HG02759 (cell line): ENCODE data around the gene TEC.
A peak's percentile ranks its signal among the peaks of the same experiment; 100 is the strongest.
"Not testable (repeated sequence)": the region's sequence is repeated elsewhere in the genome, so short reads cannot be mapped to it uniquely, and the experiment has no call there.

Experiments
- ATAC-seq: cut with Tn5 transposase; IDR thresholded peaks from one replicate; pipeline ENCODE4 v1.9.1; 2021; ENCODE audit warnings: mild to moderate bottlenecking, moderate library complexity; ENCODE audit not compliant: unreplicated experiment

TEC gene

DNA sequence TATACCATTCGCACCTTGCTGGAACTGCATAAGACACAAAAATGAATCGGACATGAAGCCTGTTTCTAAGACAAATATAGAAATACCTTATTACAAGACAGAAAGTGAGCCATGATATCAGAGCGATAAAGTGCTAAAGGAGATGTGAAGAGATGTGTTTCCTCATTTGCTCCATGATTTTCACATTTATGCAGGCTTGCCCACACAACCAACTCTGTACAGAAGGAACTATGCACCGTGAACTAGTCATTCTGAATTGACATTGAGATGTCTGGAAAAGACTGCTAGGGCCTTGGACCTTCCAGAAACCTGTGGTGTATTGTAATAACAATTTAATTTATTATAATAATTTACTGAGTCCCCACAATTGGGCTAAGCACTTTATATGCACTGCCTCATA, 97.0 kb downstream of the TEC start:
- no peak for ATAC-seq

DNA sequence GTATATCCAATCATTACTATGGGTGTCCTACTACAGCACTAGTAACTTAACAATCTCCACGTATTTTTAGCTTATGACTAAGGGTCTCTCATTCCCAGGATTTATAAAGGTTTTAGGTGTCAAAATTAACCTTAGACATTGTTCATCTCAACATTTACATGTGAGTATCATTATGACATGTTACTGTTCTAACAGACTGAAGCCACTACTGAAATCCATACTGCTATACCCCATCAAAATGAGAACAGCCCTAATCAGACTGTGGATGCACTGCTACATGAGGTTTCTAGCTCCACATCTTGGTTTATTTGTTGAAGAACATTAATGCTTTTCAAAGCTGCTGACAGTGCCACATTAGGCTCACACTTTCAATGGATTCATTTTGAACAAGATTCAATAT, 100.0 kb downstream of the TEC start:
- ATAC-seq, result no peak

DNA sequence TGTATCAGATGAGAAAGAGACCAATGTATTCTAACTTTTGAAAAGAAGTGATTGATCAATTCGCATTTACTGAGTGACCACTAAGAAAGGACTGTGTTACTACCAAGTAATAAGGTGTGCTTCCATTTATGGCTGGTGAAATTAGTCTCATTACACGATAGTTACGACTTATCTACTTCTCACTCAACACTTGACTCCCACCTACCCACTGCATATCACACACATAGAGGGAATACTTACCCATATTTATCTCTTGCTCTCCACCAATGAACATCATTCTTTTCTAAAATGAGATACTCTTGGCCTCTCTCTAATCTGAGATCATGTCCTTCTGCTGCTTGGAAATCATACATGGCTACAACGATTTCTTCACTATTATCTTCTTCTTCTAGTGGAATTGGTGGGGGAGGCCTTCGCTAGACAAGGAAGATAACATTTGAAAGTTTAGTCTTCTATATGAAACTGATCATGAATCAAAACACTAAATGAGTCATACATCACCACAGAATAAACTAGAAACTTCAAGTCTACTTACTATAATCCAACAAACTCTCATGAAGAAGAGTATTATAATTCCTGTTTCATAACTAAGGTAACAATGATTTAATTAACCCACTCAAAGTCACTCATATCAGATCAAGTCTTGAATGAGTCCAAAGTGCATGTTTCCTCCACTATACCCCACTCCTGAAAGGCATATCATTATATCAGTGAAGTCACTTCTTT, 101.9 kb downstream of the TEC start:
- ATAC-seq, result no peak

DNA sequence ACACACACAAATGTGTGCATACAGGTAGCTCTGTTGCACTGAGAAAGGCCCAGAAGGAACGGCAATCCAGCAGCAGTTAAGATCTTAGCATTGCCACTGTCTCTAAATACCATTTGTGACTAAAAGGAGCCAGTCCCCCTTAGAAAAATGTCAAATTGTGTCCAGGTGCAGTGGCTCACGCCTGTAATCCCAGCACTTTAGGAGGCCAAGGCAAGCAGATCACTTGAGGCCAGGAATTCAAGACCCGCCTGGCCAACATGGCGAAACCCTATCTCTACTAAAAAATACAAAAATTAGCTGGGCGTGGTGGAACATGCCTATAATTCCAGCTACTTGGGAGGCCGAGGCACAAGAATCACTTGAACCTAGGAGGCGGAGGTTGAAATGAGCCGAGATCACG, 105.1 kb downstream of the TEC start:
- not testable (repeated sequence) for ATAC-seq

DNA sequence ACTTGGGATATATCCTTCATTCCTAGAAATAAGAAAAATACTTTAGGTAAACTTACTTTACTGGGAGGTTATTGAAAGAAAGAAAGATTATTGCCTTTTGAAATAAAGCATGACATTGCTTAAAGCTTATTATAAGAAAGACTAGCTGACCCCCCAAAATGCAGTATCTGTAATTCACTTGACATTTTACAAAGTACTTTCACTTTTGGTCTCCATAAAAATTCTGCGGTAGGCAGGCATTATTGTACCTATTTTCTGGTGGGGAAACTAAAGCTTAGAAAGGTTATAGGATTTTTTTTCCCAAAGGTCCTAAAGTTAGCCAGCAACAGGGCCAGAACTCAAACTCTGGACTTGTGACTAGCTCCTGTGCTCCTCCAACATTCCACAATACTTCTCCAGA, 105.9 kb downstream of the TEC start:
- no peak for ATAC-seq

DNA sequence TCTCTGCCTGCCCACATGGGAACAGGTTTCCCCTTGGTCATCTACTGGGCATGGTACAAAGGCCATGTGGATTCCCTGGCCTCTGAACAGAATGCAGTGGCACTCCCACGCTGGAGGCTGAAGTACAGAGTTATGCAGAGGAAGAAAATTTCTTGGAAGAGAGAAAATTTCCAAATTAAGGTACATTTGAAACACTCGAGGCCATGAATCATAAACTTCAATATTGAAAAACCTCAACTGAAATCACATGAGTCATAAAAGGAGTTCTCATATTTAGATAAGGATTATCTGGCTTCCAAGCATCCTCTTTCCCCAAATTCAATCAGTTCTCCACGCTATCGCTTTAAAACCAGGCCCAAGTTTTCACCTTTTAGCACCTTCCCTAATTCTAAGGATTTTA, 107.5 kb downstream of the TEC start:
- no peak for ATAC-seq

DNA sequence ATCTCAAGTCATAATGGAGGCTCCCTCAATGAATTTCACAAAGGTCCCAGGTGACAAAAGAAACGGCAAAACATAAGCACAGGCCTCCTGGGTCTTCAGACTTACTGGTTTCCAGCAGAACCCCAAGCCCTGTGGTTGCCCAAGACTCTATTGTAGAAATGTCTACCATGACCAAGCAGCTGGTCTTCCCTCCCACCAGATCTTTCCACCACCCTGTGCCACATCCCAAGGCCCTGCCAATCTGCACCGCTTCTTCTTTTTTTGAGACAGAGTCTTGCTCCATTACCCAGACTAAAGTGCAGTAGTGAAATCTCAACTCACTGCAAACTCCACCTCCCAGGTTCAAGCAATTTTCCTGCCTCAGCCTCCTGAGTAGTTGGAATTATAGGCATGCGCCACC, 112.4 kb downstream of the TEC start:
- no peak for ATAC-seq

DNA sequence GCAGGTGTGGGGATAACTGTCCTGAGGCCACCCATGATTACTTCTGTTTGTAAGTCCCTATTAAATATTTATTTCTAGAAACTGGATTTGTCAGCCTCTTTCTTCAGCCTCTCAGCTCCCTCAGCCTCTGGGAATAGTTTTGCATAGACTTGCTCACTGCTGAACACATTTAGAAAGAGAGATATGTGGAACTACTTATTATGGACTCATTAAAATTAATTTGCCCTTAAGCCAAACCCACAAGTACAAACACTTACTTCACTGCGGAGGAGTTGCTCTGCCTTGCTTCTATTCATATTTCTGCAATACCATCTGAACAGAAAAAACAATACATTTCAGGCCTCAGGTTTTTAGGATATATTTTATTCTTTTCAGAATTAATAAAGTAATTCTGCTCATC, 113.2 kb downstream of the TEC start:
- ATAC-seq, result no peak

DNA sequence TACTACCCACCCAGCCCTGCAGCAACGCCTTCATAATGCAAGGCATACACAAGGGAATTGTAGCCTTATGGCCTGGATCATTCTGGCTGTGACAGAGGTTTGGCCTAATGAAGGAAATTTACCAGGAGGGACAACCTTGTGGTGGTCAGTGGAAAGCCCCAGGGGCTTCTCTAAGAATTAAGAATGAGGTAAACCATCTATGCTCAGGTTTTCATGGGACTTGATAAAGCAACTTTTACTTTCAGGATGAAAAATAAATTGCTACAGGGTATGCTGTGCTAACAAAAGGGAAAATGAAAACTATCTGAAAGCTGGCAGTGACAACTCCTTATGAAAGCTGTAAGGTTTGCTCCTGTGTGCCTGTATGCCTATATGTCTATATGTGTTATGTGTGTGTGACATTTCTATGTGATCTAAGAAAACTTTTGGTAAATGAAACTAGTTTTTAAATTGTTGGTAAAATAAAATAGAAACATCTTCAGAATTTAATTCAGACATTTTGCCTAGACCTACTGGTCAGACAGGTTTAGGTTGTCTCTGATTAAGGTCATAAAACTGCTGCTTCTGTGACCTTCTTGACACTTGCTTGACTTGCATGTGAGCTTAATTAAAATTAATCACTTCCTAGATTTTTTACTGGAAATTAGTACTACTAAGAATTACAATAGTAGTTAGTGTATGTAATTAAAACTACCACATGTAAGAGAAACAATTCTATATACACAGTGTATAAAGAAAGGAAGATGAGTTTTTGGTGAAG, 115.7 kb downstream of the TEC start:
- peak; percentile 81 for ATAC-seq

DNA sequence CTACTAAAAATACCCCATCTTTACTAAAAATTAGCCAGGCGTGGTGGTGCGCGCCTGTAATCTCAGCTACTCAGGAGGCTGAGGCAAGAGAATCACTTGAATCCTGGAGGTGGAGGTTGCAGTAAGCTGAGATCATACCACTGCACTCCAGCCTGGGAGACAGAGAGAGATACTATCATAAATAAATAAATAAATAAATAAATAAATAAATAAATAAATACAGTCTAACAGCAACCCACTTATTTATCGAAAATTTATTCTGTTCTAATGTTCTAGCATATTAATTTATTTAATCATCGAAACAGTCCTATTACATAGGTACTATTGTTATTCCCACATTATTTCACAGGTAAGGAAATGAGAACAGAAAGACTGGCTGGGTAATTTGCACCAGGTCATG, 117.4 kb downstream of the TEC start:
- no peak for ATAC-seq

DNA sequence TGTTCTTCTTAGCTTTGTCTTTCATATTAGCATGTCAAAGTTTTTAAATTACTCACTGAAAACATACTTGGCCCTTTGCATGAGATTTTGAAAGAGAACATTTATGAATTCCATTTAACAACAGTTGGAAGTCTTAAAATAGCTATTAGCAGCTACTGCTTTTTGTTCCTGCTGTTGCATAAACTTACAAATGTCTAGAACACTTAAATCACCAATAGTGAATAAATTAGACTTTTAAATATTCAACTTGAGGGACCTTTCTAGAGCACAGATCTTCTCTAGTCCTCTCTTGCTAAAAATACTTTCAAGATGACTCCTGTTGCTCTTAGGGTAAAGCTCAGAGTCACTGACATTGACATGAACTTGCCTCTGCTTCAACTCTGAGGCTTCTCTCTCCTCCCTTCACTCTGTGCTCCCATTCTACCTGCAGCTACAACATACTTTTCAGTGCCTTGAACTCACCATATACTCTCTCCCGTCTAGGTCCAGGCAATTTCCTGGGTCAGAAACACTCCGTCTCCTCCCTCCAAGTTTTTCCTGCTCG, 119.7 kb downstream of the TEC start:
- no peak for ATAC-seq

DNA sequence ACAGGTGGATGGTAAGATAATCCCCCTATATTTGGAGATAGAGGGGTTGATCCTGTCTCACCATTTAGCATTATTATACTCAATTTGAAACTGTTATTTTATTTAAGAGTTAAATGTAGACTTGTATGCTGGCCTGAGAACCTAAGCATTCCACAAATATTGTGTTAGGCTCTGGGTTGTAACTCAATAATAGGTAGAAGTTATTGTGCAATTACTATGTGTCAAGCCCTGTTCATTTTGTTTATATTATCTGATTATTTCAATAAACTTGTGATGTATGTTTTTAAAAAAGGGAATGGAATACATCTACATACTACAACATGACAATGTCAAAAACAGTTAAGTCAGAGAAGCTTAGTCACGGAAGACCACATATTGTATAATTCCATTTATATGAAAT, 122.0 kb downstream of the TEC start:
- ATAC-seq, result no peak

DNA sequence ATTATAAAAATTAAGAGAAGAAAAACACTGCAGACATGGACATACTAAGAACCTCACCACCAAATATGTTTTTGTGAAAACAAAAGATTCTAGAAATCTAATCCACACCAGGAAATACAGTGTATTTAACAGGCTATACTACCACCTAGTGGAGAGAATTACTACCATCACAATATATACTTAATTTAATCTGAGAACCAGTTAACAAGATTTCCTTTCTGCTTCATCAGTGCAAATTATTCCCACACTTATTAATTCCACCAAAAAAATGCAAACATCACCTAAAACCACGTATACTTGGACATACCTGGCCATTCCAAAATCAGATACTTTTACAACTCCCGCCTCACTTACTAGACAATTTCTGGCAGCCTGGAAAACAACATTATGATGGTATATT, 128.6 kb downstream of the TEC start:
- ATAC-seq, result no peak

DNA sequence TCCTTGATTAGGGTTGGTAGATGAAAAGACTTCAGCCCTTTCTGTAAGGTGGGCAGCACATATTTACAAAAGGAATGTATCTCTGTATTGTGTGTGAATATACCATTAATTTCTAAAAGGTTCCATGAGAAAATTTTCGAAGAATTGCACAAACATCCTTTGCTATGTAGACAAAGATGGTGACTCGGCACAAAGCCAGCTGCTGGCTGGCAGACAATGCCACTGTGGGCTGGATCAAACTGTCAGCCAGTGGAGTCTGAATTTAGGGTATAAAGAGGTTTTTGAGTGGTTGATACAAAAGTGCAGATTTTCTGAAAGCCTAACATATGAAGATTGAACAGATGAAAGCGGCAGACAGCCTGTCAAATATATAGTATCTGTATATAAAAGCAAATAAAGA, 129.9 kb downstream of the TEC start:
- no peak for ATAC-seq

DNA sequence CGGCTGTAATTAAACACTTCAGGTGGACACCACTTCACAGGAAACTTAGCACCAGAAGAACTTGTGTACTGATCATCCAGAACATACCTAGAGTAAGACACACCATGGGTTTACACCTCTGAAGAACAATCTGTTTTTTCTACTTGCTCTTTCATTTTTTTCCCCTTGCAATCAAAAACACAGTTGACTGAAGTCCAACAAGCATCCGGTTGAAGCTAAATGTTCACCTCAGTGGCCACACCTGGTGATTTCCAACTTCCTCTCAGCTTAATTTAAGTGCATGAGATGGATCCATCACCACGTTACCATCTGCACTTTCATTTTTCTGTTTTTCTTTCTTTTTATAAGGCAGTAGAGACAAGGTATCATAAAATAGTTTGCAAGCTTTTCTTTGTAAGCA, 130.7 kb downstream of the TEC start:
- ATAC-seq, result peak; percentile 85

DNA sequence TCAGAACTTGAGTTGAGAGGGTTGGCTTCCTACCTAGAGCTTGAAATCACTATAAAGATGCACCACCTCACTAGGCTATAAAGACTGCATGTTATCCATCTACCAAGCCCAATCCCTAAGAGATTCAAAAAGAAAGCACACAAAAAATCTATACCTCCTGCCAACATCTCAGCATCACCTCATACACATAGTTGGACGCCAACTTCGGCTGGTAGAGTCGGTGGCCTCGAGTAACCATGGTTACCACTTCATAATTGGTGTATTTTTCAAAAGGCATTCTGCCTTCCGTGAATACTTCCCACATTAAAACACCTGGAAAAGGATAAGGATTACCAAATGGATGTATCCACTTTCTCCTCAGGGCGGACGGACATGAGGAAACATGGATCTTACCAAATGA, 131.1 kb downstream of the TEC start:
- ATAC-seq, result no peak

DNA sequence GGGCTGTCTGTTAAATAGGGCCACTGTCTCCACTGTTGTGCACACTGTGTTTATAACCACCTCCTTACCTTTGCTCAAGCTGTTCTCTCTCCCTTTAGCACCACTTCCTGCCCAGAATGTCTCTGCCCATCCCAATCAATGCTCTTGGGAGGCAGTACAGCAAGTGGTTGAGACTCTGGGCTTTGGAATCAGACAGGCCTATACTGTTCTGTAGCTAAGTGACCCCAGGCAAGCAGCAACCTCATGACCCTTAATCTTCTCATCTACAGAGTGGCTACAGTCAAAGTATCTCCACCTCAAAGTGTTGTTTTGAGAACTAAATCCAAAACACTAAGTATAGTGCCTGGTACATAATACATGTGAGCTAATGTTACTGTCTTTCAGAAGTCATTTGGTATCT, 131.8 kb downstream of the TEC start:
- no peak for ATAC-seq

DNA sequence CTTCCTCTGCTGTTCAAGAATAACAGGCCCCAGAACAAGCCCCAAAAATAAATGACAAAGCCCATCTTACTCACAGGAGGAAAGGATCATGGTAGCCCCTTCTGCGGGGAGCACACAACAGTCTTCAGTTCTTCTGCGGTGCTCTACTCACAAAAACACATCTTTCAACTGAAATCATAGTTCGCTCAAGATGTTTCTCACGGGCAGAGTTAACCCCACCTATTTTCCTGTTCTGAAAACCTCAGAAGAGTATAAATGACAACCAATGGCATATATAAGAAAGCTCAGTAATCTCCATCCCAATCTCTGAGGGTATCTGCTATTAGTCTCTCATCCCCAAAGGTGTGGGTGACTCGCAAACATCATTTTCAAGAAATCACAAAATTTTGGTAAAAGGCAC, 135.6 kb downstream of the TEC start, which contains the start of gene TXK:
TXK (minus strand) TSS at position 170 of the 400 bp plus-strand sequence; CDS start at position 90, 80 bp downstream.
- no peak for ATAC-seq

DNA sequence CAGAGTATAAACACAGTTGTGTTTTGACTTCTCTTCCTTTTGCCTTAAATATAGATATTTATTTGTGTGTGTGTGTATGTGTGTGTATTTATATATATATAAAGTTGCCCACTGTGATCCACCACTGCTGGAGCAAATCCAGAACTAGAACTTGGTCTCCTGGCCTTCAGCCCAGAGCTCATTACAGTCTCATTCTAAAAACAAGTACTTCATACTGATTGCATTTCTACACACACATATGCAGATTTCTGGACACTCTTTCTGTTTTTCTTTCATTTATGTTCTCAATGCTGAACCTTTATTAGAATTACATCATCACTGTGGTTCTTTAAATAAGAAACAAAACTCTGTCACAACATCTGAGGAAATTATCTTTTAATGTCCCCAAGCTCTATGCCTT, 136.0 kb downstream of the TEC start:
- ATAC-seq, result no peak

DNA sequence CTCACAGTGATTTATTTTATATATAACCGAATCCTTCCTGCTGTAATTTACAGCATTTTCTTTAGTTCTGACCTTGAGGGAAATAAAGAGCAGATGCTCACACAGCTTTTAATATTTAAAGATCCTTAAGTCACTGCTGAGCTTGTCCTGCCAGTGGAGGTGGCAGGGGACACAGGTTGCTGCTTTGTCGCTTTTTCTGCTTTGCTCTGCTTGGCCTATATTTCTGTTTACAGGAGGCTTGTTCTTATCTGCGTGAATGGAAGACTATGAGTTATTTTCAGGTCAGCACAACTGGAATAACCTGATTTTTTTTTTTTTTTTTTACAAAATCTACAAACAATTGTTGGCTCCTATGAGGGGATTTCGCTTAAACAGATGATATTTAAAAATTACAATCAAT, 137.9 kb downstream of the TEC start:
- no peak for ATAC-seq

DNA sequence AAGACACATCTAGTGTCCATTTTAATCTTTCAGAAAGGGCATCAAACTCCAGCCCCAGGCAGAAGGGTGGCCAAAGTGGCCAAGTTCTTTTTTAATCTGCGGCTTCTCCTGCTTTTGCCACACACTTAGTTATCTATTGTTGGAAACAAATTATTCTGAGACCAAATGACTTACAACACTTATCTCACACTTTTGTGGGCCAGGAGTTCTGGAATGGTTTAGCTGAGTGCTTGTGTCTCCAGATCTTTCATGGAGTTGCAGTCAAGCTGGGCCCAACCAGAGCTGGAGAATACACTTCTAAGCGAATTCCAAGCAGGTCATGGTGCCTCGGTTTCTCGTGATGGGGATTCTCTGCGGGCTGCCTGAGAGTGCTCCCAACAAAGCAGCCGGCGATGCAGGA, 139.5 kb downstream of the TEC start:
- no peak for ATAC-seq

DNA sequence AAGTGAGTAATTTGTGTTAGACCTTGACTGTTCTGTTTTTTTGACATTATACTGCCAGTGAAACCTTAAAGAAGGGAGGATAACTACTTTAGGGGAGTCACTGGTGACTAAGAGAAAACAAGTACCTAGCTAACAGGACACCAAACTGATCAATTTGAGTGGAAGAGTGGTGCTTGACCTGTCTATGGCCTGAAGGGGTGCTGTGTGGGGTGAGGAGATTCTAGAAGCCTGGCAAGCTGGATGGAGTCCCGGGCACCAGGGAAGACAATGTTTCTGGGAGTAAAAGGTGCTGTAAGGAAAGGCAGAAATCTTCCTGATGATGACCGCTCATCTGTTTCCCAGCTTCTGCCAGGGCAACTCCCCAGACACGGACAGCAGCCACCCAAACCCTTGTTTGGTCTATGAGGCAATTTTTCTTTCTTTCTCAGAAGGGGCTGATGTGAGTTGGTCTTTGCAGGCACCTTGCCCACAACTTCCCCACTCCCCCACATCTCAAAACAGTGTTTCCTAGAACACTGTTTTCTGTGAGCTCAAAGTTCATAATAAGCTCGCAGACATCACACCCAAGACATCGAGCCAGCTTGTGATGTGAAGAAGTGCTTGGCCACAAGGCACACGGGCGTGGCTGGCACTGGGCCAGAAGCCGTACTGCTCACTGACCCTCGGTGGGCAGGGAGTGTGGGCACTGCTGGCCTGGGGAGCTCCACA, 140.2 kb downstream of the TEC start:
- no peak for ATAC-seq
